H9 (cell line): Measurements from ENCODE around the gene WDR6. TPM values are rescaled to one million over a fixed set of nuclear protein-coding genes. Genes with fewer than 3 reads are reported as not detected.

Experiments used
- DNase-seq: peaks from one replicate; pipeline ENCODE4 v3.0.0-alpha.2; 2017
- H2AFZ ChIP-seq: one replicate; pipeline ENCODE4 v1.6.1; 2013; ENCODE audit warnings: mild to moderate bottlenecking, low read length, control low read depth, moderate library complexity
- H2AK5ac ChIP-seq: 2 replicates; pipeline ENCODE4 v1.6.1; 2013; ENCODE audit warnings: low read length, control low read depth, mixed read lengths; ENCODE audit not compliant: insufficient read length
- H2BK120ac ChIP-seq: one replicate; pipeline ENCODE4 v1.6.1; 2013; ENCODE audit warnings: low read depth, mild to moderate bottlenecking, low read length, control low read depth, inconsistent platforms; ENCODE audit not compliant: poor library complexity, severe bottlenecking
- H2BK12ac ChIP-seq: 2 replicates; pipeline ENCODE4 v1.6.1; 2013; ENCODE audit warnings: low read length, control low read depth, mixed read lengths, low read depth; ENCODE audit not compliant: insufficient read length
- H2BK15ac ChIP-seq: 2 replicates; pipeline ENCODE4 v1.6.1; 2013; ENCODE audit warnings: low read depth, low read length, control low read depth
- H2BK20ac ChIP-seq: one replicate; pipeline ENCODE4 v1.6.1; 2013; ENCODE audit warnings: low read depth, mild to moderate bottlenecking, low read length, control low read depth, inconsistent platforms; ENCODE audit not compliant: poor library complexity, severe bottlenecking
- H2BK5ac ChIP-seq: 2 replicates; pipeline ENCODE4 v1.6.1; 2013; ENCODE audit warnings: low read length, control low read depth, mixed read lengths; ENCODE audit not compliant: insufficient read length
- H3K14ac ChIP-seq: 2 replicates; pipeline ENCODE4 v1.6.1; 2013; ENCODE audit warnings: low read length, control low read depth; ENCODE audit not compliant: insufficient read depth
- H3K18ac ChIP-seq: 2 replicates; pipeline ENCODE4 v1.6.1; 2013; ENCODE audit warnings: low read depth, mild to moderate bottlenecking, mixed read lengths, low read length, control low read depth; ENCODE audit not compliant: insufficient read length
- H3K23ac ChIP-seq: 2 replicates; pipeline ENCODE4 v1.6.1; 2013; ENCODE audit warnings: low read length, control low read depth, mixed read lengths, low read depth; ENCODE audit not compliant: insufficient read length
- H3K23me2 ChIP-seq: 2 replicates; pipeline ENCODE4 v1.6.1; 2013; ENCODE audit warnings: low read depth, mild to moderate bottlenecking, mixed read lengths, low read length, control low read depth; ENCODE audit not compliant: insufficient read length, poor library complexity, severe bottlenecking
- H3K27ac ChIP-seq: 2 replicates; pipeline ENCODE4 v1.5.1; 2013; ENCODE audit warnings: low read length, control low read depth, mixed read lengths, low read depth; ENCODE audit not compliant: insufficient read length
- H3K27me3 ChIP-seq: 2 replicates; pipeline ENCODE4 v1.6.1; 2013; ENCODE audit warnings: low read length, control low read depth, inconsistent platforms; ENCODE audit not compliant: insufficient read depth
- H3K4ac ChIP-seq: 2 replicates; pipeline ENCODE4 v1.6.1; 2013; ENCODE audit warnings: low read depth, mild to moderate bottlenecking, control low read depth, inconsistent platforms, low read length, moderate library complexity
- H3K4me1 ChIP-seq: 2 replicates; pipeline ENCODE4 v1.6.1; 2013; ENCODE audit warnings: low read length, control low read depth, inconsistent platforms; ENCODE audit not compliant: insufficient read depth
- H3K4me2 ChIP-seq: 2 replicates; pipeline ENCODE4 v1.6.1; 2013; ENCODE audit warnings: low read length, control low read depth, mixed read lengths; ENCODE audit not compliant: insufficient read length, insufficient read depth
- H3K56ac ChIP-seq: 2 replicates; pipeline ENCODE4 v1.6.1; 2013; ENCODE audit warnings: low read depth, mild to moderate bottlenecking, mixed read lengths, low read length, control low read depth; ENCODE audit not compliant: insufficient read length
- H3K79me1 ChIP-seq: 2 replicates; pipeline ENCODE4 v1.6.1; 2013; ENCODE audit warnings: low read depth, mild to moderate bottlenecking, moderate library complexity, low read length, control low read depth, inconsistent platforms; ENCODE audit not compliant: insufficient read depth, poor library complexity, severe bottlenecking
- H3K79me2 ChIP-seq: 2 replicates; pipeline ENCODE4 v1.6.1; 2013; ENCODE audit warnings: low read length, control low read depth, inconsistent platforms; ENCODE audit not compliant: insufficient read depth
- H3K9ac ChIP-seq: 2 replicates; pipeline ENCODE4 v1.6.1; 2013; ENCODE audit warnings: low read length, control low read depth, mixed read lengths; ENCODE audit not compliant: insufficient read length; ENCODE audit errors: extremely low read depth
- H3K9me3 ChIP-seq: one replicate; pipeline ENCODE4 v1.6.1; 2013; ENCODE audit warnings: low read depth, low read length, inconsistent platforms; ENCODE audit not compliant: control insufficient read depth
- H3T11ph ChIP-seq: one replicate; pipeline ENCODE4 v1.6.1; 2013; ENCODE audit warnings: mild to moderate bottlenecking, low read length, control low read depth, inconsistent platforms
- H4K20me1 ChIP-seq: one replicate; pipeline ENCODE4 v1.6.1; 2013; ENCODE audit not compliant: control insufficient read depth, insufficient read length, insufficient read depth
- H4K5ac ChIP-seq: 2 replicates; pipeline ENCODE4 v1.6.1; 2013; ENCODE audit warnings: low read depth, mild to moderate bottlenecking, mixed read lengths, low read length, control low read depth; ENCODE audit not compliant: insufficient read length
- H4K8ac ChIP-seq: replicated peaks from 2 replicates; pipeline ENCODE4 v1.6.1; 2013; ENCODE audit warnings: low read length, control low read depth, mixed read lengths, low read depth; ENCODE audit not compliant: insufficient read length
- H4K91ac ChIP-seq: 2 replicates; pipeline ENCODE4 v1.6.1; 2013; ENCODE audit warnings: low read depth, mild to moderate bottlenecking, moderate library complexity, mixed read lengths, low read length, control low read depth; ENCODE audit not compliant: insufficient read length
- H3K27ac Mint-ChIP-seq, 3 experiments: 2 replicates in 2 of 3; 3 replicates in 1 of 3; pipeline ENCODE4 v1.8.0; 2020 to 2021; ENCODE audit warnings: mixed read lengths in 3 of 3, mild to moderate bottlenecking in 1 of 3, moderate library complexity in 1 of 3
- H3K27me3 Mint-ChIP-seq: 2 replicates; pipeline ENCODE4 v1.8.0; 2021; ENCODE audit warnings: low read depth, mild to moderate bottlenecking, moderate library complexity, mixed read lengths
- H3K36me3 Mint-ChIP-seq, 3 experiments: 2 replicates in 2 of 3; 3 replicates in 1 of 3; pipeline ENCODE4 v1.8.0; 2020 to 2021; ENCODE audit warnings: low read depth in 3 of 3, mixed read lengths in 3 of 3; ENCODE audit not compliant: insufficient read depth in 1 of 3
- H3K4me1 Mint-ChIP-seq, 2 experiments: 2 replicates each; pipeline ENCODE4 v1.8.0; 2020; ENCODE audit warnings: mixed read lengths in 2 of 2
- H3K4me3 Mint-ChIP-seq, 2 experiments: 2 replicates in 1 of 2; 3 replicates in 1 of 2; pipeline ENCODE4 v1.8.0; 2020 to 2021; ENCODE audit warnings: mild to moderate bottlenecking in 2 of 2, mixed read lengths in 2 of 2, moderate library complexity in 1 of 2
- H3K9me3 Mint-ChIP-seq, 2 experiments: 2 replicates in 1 of 2; 3 replicates in 1 of 2; pipeline ENCODE4 v1.8.0; 2020; ENCODE audit warnings: mild to moderate bottlenecking in 2 of 2, mixed read lengths in 2 of 2, moderate library complexity in 1 of 2
- WGBS: extraction: QIAGEN DNeasy Blood & Tissue Kit; methylation state at CpG from one replicate; pipeline ENCODE4 v1.1.7; 2013; ENCODE audit warnings: missing lambda C conversion rate, low lambda C conversion rate, mixed read lengths; ENCODE audit not compliant: insufficient read length; ENCODE audit errors: extremely low coverage; 5-methylcytosine and 5-hydroxymethylcytosine counted together
- total RNA-seq: library from RNA; stranded (reverse); gene quantifications from 2 replicates; pipeline ENCODE4 v1.2.1, GENCODE V29; 2021
- TF ChIP-seq, protein P1 (sequence below): fragments of 200-600 bp; sonication (generic); conservative IDR thresholded peaks from 3 replicates; pipeline ENCODE4 v1.8.0; 2021; ENCODE audit warnings: antibody characterized with exemption, mild to moderate bottlenecking

WDR6 gene
- total RNA-seq, 1 experiment from 2014 or later = 298 TPM

DNA sequence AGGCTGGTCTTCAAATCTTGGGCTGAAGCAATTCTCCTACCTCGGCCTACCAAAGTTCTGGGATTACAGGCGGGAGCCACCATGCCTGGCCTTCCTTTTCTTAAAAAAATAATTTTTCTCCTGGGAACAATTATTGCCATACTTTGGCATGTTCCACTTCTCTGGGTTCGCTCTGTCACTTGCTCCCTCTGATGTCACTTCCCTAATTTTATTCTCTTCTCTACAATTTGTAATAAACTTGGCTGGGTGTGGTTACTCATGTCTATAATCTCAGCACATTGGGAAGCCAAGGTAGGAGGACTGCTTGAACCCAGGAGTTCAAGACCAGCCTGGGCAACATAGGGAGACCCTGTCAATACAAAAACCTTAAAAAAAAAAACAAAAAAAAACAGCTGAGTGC, 28.1 kb downstream of the WDR6 start:
- Histone ChIP-seq H4K8ac (no peak overlapping the region), H3K4me2 (no peak overlapping the region), H3T11ph (no peak overlapping the region), H3K14ac (no peak overlapping the region), H2BK12ac (no peak overlapping the region), H3K4ac (no peak overlapping the region), H3K9ac (no peak overlapping the region), H3K4me1 (no peaks in the 10 kb centered on the region; the same call in 1 of the 2 replicates), H3K79me1 (no peaks in the 10 kb centered on the region), H4K5ac (no peak overlapping the region), H2AFZ (no peak overlapping the region), H2BK20ac (no peak overlapping the region), H2BK120ac (no peak overlapping the region), H3K56ac (no peak overlapping the region), H2BK15ac (no peak overlapping the region), H3K27me3 (no peaks in the 10 kb centered on the region), H3K79me2 (no peaks in the 10 kb centered on the region), H2AK5ac (no peak overlapping the region), H4K91ac (no peak overlapping the region), H2BK5ac (no peak overlapping the region), H3K9me3 (no peaks in the 10 kb centered on the region), H3K18ac (no peak overlapping the region), H3K23me2 (no peaks in the 10 kb centered on the region), H4K20me1 (no peaks in the 10 kb centered on the region), H3K27ac (no peak overlapping the region), H3K23ac (no peak overlapping the region)
- H3K4me3 Mint-ChIP-seq = no peak overlapping the region
- H3K4me1 Mint-ChIP-seq = no peaks in the 10 kb centered on the region
- no peaks in the 10 kb centered on the region for H3K27me3 Mint-ChIP-seq
- H3K27ac Mint-ChIP-seq = no peak overlapping the region; a peak in 1 of 7 replicates
- no peak for DNase-seq
- no peaks in the 10 kb centered on the region for H3K9me3 Mint-ChIP-seq
- H3K36me3 Mint-ChIP-seq = peaks cover 23 to 76% (median 56%) of the 10 kb centered on the region in 3 experiments; a peak in 6 of 7 replicates
- TF ChIP-seq, protein P1, sequence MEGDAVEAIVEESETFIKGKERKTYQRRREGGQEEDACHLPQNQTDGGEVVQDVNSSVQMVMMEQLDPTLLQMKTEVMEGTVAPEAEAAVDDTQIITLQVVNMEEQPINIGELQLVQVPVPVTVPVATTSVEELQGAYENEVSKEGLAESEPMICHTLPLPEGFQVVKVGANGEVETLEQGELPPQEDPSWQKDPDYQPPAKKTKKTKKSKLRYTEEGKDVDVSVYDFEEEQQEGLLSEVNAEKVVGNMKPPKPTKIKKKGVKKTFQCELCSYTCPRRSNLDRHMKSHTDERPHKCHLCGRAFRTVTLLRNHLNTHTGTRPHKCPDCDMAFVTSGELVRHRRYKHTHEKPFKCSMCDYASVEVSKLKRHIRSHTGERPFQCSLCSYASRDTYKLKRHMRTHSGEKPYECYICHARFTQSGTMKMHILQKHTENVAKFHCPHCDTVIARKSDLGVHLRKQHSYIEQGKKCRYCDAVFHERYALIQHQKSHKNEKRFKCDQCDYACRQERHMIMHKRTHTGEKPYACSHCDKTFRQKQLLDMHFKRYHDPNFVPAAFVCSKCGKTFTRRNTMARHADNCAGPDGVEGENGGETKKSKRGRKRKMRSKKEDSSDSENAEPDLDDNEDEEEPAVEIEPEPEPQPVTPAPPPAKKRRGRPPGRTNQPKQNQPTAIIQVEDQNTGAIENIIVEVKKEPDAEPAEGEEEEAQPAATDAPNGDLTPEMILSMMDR = no peak
- no CpG with 5 or more reads among the region's 3 CpGs for WGBS
